ENCODE measurements around the gene MAP3K6.

DNA sequence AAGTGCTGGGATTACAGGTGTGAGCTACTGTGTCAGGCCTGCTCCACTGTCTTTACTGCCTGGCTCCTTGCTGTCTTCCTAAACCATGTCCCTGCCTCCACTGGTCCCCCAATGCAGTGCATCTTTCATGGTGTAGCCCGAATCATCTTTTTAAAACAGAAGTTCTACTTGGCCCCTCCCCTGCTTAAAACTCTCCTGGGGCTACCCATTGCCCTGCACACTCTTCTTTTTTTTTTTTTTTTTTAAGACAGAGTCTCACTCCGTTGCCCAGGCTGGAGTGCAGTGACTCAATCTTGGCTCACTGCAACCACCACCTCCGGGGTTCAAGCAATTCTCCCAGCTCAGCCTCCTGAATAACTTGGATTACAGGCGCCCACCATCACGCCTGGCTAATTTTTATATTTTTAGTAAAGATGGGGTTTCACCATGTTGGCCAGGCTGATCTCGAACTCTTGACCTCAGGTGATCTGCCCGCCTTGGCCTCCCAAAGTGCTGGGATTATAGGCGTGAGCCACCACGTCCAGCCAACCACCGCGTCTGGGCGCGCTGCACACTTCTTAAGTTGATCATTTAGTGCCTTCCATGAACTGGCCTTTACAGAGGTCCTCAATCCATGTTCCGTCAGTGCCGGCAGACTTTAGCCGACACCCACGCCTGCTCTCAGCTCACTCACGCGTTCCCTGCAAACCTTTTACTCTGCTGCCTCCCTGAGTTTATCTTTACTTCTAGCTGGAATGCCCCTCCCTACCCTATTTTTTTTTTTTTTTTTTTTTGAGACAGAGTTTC is 5.5 kb upstream of the MAP3K6 start:
- no peak for TF ChIP-seq POLR2A (IDR thresholded peaks at IDR 0.05; ENCODE audit: low read depth, low read length)
- TF ChIP-seq POLR2AphosphoS5 (IDR thresholded peaks at IDR 0.05; ENCODE audit: low read depth, low read length), result no peak
- TF ChIP-seq TAF1 (IDR thresholded peaks at IDR 0.05; ENCODE audit: low read depth, low read length), result no peak
- no peak for TF ChIP-seq SPI1 (IDR thresholded peaks at IDR 0.05; ENCODE audit: low read depth, low read length)
- TF ChIP-seq POU2F2 (IDR thresholded peaks at IDR 0.05; ENCODE audit: low read depth, low read length), result no peak
- no peak for TF ChIP-seq PAX5 (IDR thresholded peaks at IDR 0.05; ENCODE audit: insufficient read depth, low read length, severe bottlenecking)

Data from GM12891 (cell line).